HCEC 1CT (cell line): Measurements from ENCODE around the gene ASNS.
A peak's percentile ranks its signal among the peaks of the same experiment; 100 is the strongest.
"Not testable (repeated sequence)": the region's sequence is repeated elsewhere in the genome, so short reads cannot be mapped to it uniquely, and the experiment has no call there.

Experiments
- DNase-seq: peaks from one replicate; pipeline ENCODE4 v3.0.0-alpha.2; 2017

Gene ASNS

DNA sequence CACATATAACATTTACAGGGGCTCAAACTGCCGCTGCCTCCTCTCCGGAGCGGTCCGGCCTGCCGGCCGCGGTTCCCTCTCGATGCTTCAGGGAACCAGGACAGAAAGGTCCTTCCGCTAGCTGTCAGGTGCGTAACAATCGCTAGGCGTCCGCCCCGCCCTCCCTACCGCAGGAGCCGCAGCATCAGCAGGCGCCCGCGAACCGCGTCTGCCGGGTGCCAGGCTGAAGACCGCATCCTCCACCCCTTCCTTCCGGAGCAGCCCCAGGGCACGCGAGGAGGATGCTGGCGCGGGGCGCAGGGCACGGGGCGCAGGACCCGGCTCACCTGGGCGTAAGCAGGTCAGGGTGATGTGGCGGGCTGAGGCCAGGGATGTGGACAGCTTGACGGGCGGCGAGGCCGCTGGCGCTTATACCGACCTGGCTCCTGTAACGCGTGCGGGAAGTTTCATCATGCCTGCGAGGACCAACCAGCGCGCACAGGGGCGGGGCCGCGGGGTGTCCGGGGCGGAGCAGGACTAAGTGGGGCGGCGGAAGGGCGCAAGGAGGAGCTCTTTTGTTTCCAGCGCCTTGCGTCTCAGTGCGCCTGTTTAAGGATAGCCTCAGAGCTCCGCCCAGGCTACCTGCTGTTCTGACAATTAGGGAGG, at the start of gene ASNS:
Gene ASNS, minus strand, starts transcription at position 384 of the 645 bp plus-strand sequence. CDS start 3,252 bp downstream, outside the sequence.
- DNase-seq = peak; percentile 89

- not testable (repeated sequence) for DNase-seq
These were observed 49.0 kb upstream of the ASNS start for GRCh38 chr7:97921254-97921653.

- not testable (repeated sequence) for DNase-seq
These were observed 43.1 kb upstream of the ASNS start for GRCh38 chr7:97915267-97915666.

DNA sequence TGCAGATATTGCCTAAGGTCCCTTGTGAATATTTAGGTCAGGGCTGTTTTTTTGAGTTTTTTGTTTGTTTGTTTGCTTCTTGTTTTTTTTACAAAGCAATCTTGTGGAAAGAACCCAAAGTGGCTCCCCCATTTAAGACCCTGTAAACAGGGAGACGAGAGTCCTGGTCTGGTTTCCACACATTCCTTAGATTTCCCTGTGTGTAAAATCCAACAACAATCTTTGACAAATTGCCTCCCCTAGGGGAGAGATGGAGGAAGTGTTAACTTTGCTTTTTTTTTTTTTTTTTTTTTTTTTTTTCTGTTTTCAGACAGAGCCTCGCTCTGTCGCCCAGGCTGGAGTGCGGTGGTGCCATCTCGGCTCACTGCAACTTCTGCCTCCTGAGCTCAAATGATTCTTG, 40.1 kb upstream of the ASNS start:
- DNase-seq = not testable (repeated sequence)

DNA sequence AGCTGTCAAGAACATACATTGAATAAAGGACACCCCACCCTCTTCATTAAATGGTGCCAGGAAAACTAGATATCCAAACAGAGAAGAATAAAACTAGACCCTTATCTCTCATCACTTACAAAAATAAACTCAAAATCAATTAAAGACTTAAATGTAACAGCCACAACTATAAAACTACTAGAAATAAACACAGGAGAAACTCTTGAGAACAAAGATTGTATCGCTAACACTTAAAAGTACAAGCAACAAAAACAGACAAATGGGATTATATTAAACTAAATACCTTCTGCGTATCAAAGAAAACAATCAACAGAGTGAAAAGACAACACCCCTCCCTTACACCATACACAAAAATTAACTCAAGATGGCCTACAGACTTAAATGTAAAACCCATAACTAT, 24.7 kb upstream of the ASNS start:
- not testable (repeated sequence) for DNase-seq

GRCh38 chr7:97891721-97892120, 19.5 kb upstream of the ASNS start:
- not testable (repeated sequence) for DNase-seq

- DNase-seq = not testable (repeated sequence)
These were observed 7.3 kb upstream of the ASNS start for GRCh38 chr7:97879527-97879926.

DNA sequence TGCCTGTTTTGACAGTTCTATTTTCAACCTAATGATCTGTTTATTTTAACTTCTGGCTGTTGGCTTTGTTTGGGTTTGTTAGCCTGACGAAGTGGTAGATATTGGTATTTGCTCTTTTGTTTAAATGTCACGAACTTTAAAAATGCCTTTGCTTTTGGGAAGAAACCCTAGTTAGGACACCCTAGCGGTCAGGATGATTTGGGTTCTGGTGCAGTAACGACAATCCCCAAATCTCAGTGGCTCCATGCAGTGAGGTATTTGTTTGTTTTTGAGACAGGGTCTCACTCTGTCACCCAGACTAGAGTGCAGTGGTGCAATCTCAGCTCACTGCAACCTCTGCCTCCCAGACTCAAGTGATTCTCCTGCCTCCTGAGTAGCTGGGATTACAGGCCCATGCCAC, 2.7 kb upstream of the ASNS start:
- not testable (repeated sequence) for DNase-seq

GRCh38 chr7:97873606-97874005, 1.4 kb upstream of the ASNS start:
- DNase-seq = no peak

DNA sequence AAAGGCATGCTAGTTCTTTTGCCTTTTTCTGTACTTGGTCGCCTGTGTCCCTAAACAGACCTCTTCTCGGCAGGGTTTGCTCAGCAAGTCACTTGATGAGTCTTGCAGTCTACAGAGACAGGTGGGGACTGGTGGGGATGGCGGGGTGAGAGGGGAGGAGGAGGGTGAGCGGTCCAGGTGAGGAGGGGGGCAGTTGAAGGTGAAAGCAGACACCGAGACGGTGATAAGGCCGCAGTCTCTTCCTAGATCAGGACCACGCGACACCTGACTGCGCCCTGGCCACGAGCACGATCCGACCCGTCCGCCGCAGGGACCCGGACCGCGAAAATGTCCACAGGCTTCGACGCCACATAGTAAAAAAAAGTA, 566 bp downstream of the ASNS start:
- DNase-seq = no peak

GRCh38 chr7:97868788-97869187, 3.4 kb downstream of the ASNS start:
- no peak for DNase-seq

- no peak for DNase-seq
These were observed 3.9 kb downstream of the ASNS start for GRCh38 chr7:97868314-97868713.

- no peak for DNase-seq
These were observed 7.1 kb downstream of the ASNS start for GRCh38 chr7:97865104-97865503.

- DNase-seq = no peak
These were observed 12.5 kb downstream of the ASNS start for GRCh38 chr7:97859606-97860204.

GRCh38 chr7:97858221-97858620, 14.0 kb downstream of the ASNS start:
- DNase-seq = no peak

DNA sequence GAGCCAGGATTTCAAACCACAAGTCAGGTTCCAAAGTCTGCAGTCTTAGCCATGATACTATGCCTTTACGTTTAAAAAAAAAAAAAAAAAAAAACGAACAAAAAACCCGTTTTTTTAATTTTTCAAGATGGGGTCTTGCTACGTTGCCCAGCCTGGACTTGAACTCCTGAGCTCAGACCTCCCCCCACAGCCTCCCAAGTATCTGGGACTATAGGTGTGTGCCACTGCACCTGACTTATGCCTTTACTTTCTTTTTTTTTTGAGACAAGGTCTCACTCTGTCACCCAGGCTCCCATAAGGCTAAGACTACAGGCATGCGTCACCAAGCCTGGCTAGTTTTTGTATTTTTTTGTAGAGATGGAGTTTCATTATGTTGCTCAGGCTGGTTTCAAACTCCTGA, 14.7 kb downstream of the ASNS start:
- no peak for DNase-seq

DNA sequence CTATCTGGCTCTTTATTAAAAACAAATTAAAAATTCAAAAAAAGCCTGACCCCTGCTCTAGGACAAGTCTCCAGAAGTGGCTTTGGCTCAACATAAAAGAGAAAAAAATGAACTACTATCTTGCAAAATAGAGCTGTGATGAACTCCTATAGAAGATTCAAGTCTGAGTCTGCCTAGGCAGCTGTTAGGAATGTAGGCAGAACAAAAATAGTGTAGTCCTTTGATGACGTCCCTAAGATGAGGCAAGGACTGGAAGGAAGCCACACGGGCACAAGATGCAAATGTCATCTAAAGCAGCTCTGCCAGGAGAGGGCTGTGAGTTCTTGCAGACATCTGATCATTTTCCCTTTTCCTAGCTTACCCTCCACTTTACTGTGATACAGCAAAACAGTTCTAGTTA, 20.5 kb downstream of the ASNS start:
- DNase-seq = no peak

DNA sequence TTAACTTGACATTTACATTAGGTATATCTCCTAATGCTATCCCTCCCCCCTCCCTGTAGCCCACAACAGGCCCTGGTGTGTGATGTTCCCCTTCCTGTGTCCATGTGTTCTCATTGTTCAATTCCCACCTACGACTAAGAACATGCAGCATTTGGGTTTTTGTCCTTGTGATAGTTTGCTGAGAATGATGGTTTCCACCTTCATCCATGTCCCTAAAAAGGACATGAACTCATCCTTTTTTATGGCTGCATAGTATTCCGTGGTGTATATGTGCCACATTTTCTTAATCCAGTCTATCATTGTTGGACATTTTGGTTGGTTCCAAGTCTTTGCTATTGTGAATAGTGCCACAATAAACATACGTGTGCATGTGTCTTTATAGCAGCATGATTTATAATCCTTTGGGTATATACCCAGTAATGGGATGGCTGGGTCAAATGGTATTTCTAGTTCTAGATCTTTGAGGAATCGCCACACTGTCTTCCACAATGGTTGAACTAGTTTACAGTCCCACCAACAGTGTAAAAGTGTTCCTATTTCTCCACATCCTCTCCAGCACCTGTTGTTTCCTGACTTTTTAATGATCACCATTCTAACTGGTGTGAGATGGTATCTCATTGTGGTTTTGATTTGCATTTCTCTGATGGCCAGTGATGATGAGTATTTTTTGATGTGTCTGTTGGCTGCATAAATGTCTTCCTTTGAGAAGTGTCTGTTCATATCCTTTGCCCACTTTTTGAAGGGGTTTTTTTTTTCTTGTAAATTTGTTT, 21.8 kb downstream of the ASNS start:
- DNase-seq = not testable (repeated sequence)

GRCh38 chr7:97847791-97848190, 24.4 kb downstream of the ASNS start:
- no peak for DNase-seq

GRCh38 chr7:97846945-97847344, 25.3 kb downstream of the ASNS start:
- DNase-seq = no peak

DNA sequence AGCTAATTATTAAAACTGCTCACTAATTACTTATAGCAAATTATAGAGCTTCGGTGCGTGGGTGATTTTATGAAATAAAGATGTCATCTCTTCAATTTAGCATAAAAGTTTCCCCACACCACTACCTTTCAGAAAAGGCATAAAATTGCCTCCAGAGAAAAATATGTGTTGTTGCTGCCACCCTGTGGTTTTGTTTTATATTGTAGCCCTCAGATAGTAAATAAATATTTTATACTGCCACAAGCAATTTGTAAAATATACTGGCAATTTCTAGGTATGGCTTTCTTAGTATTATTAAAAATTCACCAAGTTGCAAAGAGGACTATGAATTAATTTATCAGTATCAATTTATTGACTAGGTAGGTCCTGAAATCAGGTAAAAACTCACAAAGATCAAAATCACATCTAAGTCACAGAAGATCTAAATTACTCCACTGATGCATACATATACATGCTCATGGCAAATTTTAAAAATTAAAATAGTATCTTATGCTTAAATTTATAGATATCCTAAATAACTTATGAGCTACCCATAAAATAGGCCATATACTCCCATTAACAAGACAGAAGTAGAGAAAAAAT, 26.5 kb downstream of the ASNS start:
- peak; percentile 25 for DNase-seq

DNA sequence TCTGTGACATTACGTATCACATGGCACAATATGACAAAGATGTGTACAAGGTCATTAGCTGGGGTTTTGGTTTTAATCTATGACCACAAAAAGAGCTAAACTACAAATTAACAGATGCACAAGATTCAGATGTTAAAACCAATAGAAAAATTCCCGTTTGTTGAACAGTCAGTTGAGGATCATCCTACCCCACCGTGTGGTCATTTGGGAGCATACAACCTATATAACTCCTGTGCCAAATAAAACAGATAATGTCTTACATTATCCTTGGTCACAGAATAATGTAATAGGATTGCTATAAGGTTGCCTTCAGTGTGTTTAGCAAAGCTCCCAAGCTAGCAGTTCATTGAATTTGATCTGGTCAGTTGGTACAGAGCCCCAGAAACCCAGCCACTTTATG, 28.2 kb downstream of the ASNS start:
- no peak for DNase-seq

DNA sequence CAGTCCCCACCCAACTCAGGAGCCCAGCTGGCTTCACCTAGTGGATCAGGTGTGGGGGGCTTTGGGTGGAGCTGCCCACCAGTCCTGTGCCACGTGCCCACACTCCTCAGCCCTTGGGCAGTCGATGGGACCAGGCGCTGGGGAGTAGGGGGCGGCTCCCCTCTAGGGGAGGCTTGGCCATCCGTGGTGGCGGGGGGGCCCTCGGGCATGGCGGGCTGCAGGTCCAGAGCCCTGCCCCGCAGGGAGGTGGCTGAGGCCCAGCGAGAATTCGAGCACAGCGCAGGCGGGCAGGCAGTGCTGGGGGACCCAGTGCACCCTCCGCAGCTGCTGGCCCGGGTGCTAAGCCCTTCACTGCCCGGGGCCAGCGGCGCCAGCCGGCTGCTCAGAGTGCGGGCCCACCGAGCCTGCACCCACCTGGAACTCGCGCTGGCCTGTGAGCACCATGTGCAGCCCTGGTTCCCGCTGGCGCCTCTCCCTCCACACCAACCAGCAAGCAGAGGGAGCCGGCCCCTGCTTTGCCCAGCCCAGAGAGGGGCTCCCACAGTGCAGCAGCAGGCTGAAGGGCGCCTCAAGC, 29.3 kb downstream of the ASNS start:
- no peak for DNase-seq
